Left cardiac atrium (tissue), 4 donors: ENCODE results near the gene CYB561. TPM values are rescaled to one million over a fixed set of nuclear protein-coding genes. Genes with fewer than 3 reads are reported as not detected.

Experiments used
- ATAC-seq, 2 donors: fragments of 200-7000 bp; cut with Tn5 transposase; one replicate each; pipeline ENCODE4 v1.9.1; 2020; ENCODE audit warnings: mild to moderate bottlenecking in 2 of 2, moderate library complexity in 2 of 2
- DNase-seq: peaks from one replicate; pipeline ENCODE4 v3.0.0-alpha.2; 2020
- intact Hi-C, 2 donors: fragments of 100-400 bp; cut with DNase I; formaldehyde crosslinking; loops; one replicate each; pipeline versions ENCODE4 v1.14.1 to v1.15.1; 2022 to 2023
- total RNA-seq, 2 donors: library from RNA; stranded (reverse); fragmentation: NEBNext Ultra II Directional; extraction: Animal tissue kit (Norgen Biotek cat#: 25700); gene quantifications; one replicate each; pipeline ENCODE4 v1.2.1, GENCODE V29; 2021
- donor health status: DM: no; HTN: yes; CAD: no.
- donor health status: DM: no; HTN: yes; CAD: no; lungs with severe emphysema.
- donor health status: DM: yes; HTN: yes; CAD: no.
- donor health status: Dilated cardiomyopathy.

Gene CYB561
- total RNA-seq, 2 donors from 2014 or later = 17.3 to 21.7 TPM

- no peak for ATAC-seq
- no peak for DNase-seq
- intact Hi-C loops = no loop called here
These were observed 24.1 kb downstream of the CYB561 start for GRCh38 chr17:63421681-63422645.

GRCh38 chr17:63420868-63421680 is 25.0 kb downstream of the CYB561 start:
- DNase-seq (no peak), ATAC-seq (no peak)
- intact Hi-C loops = no loop called here

DNA sequence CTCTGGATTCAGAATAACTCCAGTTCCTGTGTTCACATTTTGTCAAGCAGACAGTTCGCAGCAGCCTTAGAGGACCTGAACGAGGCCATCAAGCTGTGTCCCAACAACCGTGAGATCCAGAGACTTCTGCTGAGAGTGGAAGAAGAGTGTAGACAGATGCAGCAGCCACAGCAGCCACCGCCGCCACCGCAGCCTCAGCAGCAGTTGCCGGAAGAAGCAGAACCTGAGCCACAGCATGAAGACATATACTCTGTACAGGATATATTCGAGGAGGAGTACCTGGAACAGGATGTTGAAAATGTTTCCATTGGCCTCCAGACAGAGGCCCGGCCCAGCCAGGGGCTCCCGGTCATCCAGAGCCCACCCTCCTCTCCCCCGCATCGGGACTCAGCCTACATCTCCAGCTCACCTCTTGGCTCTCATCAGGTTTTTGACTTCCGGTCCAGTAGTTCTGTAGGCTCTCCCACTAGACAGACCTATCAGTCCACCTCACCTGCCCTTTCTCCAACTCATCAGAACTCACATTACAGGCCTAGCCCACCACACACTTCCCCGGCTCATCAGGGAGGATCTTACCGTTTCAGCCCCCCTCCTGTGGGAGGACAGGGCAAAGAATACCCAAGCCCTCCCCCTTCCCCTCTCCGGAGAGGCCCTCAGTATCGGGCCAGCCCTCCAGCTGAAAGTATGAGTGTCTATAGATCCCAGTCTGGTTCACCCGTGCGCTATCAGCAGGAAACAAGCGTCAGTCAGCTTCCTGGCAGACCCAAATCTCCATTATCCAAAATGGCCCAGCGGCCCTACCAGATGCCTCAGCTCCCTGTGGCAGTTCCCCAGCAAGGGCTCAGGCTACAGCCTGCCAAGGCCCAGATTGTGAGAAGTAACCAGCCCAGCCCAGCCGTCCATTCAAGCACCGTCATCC is 25.9 kb downstream of the CYB561 start:
- ATAC-seq (peak in 1 of 2 donors; percentile 28), DNase-seq (peak; percentile 60)
- intact Hi-C loops = no loop called here

- no peak for DNase-seq
- intact Hi-C loops = no loop called here
- no peak for ATAC-seq
These were observed 26.7 kb downstream of the CYB561 start for GRCh38 chr17:63419398-63419797.

GRCh38 chr17:63418540-63418939 is 27.6 kb downstream of the CYB561 start:
- intact Hi-C loops = no loop called here
- DNase-seq = no peak
- no peak for ATAC-seq

- no peak for ATAC-seq
- intact Hi-C loops = no loop called here
- DNase-seq = no peak
These were observed 31.9 kb downstream of the CYB561 start for GRCh38 chr17:63414222-63414621.

DNA sequence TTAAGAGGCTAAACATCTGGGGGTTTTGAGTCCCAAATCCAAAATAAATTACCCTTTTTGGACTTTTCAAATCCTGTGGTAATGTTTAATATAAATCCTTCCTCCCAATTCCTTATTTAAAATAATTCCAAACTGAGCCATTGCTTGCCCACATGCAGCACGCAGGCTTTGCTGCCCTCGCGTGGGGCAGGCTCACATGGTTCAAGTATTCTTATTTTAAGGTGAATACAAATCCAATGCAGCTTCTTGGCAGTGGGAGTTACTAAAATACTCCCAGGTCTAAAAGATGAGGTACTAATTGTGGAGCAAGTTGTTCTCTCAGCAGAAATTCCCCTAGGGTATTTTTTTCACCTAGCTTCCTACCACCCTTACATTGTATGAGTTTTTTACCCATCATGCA is 33.0 kb downstream of the CYB561 start:
- intact Hi-C loops = no loop called here
- no peak for ATAC-seq
- DNase-seq = no peak

GRCh38 chr17:63412234-63412633 is 33.9 kb downstream of the CYB561 start:
- intact Hi-C loops = no loop called here
- DNase-seq = no peak
- no peak for ATAC-seq

DNA sequence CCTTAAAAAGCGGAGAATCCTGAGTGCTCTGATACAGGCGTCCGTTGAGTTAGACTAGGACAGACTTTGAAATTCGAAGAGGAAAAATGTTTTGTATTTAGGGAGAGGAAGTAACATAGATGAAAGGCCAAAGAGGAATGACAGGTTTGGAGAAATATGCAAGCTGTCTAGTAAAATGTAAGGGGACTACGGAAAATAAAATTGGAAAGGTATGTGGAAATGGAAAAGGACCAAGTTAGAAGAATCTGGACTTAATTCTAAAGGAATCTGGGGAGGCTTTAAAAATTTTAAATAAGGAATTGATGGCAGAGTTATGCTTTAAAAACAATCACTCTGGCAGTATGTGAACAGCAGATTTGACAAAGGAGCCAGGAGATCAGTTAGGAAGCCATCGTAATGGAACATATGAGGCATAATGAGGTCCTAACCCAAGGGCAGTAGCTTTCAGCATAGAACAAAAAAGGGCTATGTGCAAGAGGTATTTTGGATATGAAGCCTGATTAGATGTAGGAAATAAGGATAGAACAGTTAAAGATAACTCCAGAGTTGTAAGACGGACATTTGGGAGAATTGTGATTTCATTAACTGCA is 38.3 kb downstream of the CYB561 start:
- ATAC-seq = no peak
- DNase-seq = no peak
- intact Hi-C loops = loop anchor here (5.0 to 10.0 kb wide), 4 partner anchors 326 to 733 kb away; no protein-coding TSS in a partner anchor

DNA sequence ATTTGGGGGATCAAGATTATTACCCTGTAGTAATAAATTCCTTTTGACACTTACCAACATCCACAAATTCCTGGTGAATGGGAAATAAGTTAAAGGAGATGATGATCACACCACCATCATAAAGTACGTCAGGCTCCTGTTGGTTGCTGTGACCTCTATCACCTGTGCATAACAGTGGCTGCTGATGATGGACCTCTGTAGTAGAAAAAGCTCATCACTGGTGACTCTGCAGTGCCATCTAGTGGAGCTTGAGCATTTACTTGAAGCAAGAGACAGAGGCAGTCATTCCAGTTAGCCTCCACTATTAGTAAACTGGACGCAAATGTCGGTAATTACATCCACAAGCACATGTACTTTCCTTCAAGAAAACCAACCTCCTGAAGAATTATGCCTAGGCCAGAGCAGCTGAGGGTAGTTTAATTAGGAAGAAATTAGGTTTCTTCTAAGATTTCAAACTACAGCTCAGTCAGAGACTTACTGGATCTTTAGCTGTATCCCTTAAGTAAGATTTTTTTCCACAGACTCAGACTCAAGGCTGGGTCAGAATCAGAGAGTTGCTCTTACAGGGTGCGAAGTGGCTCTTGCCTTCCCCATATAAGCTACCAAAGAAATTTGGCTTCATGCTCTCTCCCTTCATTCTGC is 39.3 kb downstream of the CYB561 start:
- intact Hi-C loops = loop anchor here (5.0 to 10.0 kb wide), 4 partner anchors 325 to 732 kb away; no protein-coding TSS in a partner anchor
- DNase-seq (peak; percentile 71), ATAC-seq (peak; percentile 88)

GRCh38 chr17:63405741-63406261 is 40.3 kb downstream of the CYB561 start:
- ATAC-seq (peak; percentile 48 to 58), DNase-seq (no peak)
- intact Hi-C loops = loop anchor here (5.0 to 10.0 kb wide), 4 partner anchors 324 to 731 kb away; no protein-coding TSS in a partner anchor

DNA sequence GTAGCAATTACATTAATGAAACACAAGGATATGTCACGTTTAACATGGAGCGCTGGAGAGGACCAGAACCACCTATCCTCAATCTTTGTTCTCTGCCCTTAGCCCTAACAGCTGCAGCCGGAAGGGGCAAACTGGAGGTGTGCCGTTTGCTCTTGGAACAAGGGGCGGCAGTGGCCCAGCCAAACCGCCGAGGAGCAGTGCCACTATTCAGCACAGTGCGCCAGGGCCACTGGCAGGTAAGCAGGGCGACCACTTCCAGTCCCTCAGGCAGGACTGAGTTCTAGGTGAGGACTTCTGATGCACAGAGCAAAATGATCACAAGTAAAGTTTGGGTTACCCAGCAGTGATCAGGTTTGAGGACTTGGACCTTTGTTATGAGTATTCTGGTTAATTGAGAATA is 41.1 kb downstream of the CYB561 start:
- intact Hi-C loops = loop anchor here (5.0 to 10.0 kb wide), 4 partner anchors 323 to 730 kb away; no protein-coding TSS in a partner anchor
- ATAC-seq = no peak
- no peak for DNase-seq

GRCh38 chr17:63402431-63403212 is 43.5 kb downstream of the CYB561 start:
- intact Hi-C loops = loop anchor here (10.0 kb wide), 2 partner anchors 408 to 728 kb away; no protein-coding TSS in a partner anchor
- ATAC-seq (peak in 1 of 2 donors; percentile 54), DNase-seq (no peak)

- peak; percentile 77 for DNase-seq
- intact Hi-C loops = loop anchor here (10.0 kb wide), 2 partner anchors 405 to 725 kb away; no protein-coding TSS in a partner anchor
- ATAC-seq = peak; percentile 81 to 92
These were observed 46.2 kb downstream of the CYB561 start for GRCh38 chr17:63399856-63400255.

GRCh38 chr17:63399316-63399715 is 46.8 kb downstream of the CYB561 start:
- ATAC-seq (peak in 1 of 2 donors; percentile 28), DNase-seq (no peak)
- intact Hi-C loops = no loop called here

GRCh38 chr17:63398680-63399079 is 47.4 kb downstream of the CYB561 start:
- intact Hi-C loops = no loop called here
- ATAC-seq = no peak

More at GRCh38 chr17:63398680-63399079, 47.4 kb downstream of the CYB561 start:
- no peak for DNase-seq
